Choroid plexus epithelial cell (primary cell): Measurements from ENCODE around the gene GUCY2D.
"Not testable (repeated sequence)": the region's sequence is repeated elsewhere in the genome, so short reads cannot be mapped to it uniquely, and the experiment has no call there.

ENCODE experiments used
- DNase-seq: peaks from one replicate; pipeline ENCODE4 v3.0.0-alpha.2; 2010; ENCODE audit warnings: low read depth
- H3K4me3 ChIP-seq: 2 replicates; pipeline ENCODE4 v1.5.1; 2011; ENCODE audit warnings: low read depth, mild to moderate bottlenecking, control low read depth, low read length, moderate library complexity
- CTCF ChIP-seq: conservative IDR thresholded peaks from 2 replicates; pipeline ENCODE4 v1.5.1; 2011; ENCODE audit warnings: low read depth, mild to moderate bottlenecking, control low read depth, inconsistent platforms, low read length, moderate library complexity

GUCY2D gene

DNA sequence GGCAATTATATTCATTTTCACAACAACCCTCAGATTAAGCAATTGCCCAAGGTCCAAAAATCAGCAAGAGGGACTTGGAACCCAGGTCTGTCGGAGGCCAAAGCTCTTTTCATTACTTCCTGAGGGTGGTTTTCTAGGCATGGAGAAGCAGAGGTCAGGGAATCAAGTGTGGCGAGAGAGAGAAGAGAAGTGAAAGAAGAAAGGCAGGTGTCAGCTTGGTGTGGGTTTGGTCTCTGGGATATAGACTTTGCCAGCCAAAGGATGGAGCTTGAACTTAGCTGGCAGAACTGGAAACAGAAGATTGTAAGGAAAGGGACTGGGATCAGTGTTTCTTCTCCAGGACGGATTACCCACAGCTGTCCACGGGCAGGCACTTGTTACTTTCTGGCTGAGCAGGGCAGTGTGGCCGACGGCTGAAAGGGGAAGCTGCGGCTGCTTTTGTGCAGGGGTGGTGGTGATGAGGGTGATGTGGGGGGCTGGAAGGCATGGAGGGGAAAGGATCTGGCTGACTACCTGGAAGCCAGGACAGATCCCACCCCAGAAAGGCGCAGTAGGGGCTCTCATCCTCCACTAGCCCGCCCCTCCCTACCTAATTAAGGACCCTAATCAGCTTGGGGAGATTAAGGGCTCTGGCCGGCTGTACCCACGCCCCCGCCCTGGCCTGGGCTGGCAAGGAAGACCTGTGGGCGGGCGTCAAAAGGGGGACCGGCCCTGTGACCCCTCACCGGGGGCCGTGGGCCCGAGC lies at the start of gene GUCY2D:
Gene GUCY2D, plus strand, starts transcription at position 640 of the 745 bp plus-strand sequence. CDS start 433 bp downstream, outside the sequence.
- H3K4me3 ChIP-seq, result peak within 1 kb of the TSS; percentile 14
- TF ChIP-seq CTCF, result no peak
- no peak for DNase-seq

DNA sequence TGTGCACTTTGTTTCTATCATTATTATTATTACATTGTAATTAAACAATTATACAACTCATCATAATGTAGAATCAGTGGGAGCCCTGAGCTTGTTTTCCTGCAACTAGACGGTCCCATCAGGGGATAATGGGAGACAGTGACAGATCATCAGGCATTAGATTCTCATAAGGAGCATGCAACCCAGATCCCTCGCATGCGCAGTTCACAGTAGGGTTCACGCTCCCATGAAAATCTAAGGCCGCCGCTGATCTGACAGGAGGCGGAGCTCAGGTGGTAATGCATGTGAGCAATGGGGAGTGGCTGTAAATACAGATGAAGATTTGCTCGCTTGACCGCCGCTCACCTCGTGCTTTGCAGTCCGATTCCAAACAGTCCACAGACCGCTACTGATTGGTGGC lies 49.1 kb upstream of the GUCY2D start:
- not testable (repeated sequence) for H3K4me3 ChIP-seq, DNase-seq

- DNase-seq, result no peak
- no peak for TF ChIP-seq CTCF
- no peak overlapping the region for H3K4me3 ChIP-seq
Measured at GRCh38 chr17:7955414-7956227, 46.8 kb upstream of the GUCY2D start.

DNA sequence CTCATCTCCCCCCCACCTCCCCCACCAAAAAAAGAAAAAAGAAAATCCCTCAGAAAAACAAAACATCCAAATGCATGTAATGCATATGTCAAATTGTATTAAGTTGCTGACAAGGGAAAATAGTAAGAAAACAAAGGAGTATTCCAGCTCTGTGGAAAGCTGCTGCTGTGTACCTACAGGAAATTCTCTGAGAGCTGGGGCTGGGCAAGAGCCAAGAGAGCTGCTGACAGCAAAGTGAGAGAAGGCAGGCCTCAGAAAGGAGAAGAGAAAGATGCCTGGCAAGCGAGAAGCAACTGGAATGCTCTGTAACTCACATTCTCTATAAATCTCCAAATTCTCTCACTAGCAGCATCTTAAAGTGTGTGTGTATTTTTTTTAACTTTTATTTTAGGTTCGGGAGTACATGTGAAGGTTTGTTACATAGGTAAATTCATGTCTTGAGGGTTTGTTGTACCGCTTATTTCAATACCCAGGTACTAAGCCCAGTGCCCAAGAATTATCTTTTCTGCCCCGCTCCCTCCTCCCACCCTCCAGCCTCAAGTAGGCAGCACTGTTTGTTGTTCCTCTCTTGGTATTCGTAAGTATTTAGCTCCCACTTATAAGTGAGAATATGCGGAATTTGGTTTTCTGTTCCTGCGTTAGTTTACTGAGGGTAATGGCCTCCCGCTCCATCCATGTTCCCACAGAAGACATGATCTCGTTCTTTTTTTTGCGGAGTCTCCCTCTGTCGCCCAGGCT lies 46.0 kb upstream of the GUCY2D start:
- no peak for TF ChIP-seq CTCF
- DNase-seq, result peak; percentile 62
- no peak overlapping the region for H3K4me3 ChIP-seq

DNA sequence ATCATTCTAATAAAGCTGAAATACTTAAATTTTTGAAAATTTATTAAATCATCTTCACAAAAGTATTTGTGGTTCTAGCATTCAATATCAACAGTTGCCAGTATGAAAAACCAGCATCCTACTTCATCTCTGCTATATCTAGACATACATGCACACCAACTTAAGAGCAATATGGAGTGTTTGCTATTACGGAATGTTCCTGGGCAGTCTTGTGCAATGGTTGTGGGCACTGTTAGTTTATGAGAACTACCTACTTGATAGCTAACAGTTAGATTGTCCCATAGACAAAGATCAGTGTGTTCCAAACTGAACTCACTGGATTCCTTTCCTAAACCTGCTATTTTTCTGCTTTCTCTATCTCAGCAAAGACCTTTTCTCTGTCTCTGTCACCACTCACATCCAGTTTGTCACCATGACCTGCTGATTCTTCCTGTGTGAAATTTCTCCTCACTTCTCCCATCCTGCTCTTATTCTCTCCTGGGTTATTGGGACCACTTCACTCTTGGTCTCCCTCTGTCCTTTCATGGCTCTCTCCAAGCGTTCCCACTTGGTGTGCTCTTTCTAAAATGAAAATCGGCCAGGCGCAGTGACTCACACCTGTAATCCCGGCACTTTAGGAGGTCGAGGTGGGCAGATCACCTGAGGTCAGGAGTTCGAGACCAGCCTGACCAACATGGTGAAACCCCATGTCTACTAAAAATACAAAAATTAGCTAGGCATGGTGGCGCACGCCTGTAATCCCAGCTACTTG lies 42.7 kb upstream of the GUCY2D start:
- peak; percentile 54 for DNase-seq

DNA sequence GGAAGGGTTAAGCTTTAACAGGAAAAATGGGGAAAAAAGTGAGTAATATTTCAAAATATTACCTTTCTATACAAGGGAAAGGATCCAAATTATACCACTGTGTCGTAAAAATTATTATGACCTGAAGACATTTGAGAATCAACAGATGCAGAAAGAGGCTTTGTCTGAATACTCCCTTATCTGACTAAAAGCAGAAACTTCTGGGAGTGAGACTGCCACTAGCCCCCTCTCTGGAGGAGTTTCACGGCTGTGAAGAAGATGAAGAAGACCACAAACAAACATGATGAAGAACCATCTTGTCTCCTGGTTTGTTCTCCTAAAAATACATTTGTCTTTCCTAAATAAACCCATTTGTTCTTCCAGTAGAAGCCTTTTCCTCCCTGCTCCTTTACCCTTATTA lies 41.0 kb upstream of the GUCY2D start:
- no peak for DNase-seq
- H3K4me3 ChIP-seq, result no peak overlapping the region
- TF ChIP-seq CTCF, result no peak

More for the DNA sequence above, 42.7 kb upstream of the GUCY2D start:
- no peak for TF ChIP-seq CTCF
- H3K4me3 ChIP-seq, result no peak overlapping the region
